Activated CD8-positive, alpha-beta memory T cell treated with anti-CD3 and anti-CD28 coated beads, Interleukin-2, amount 50 U/mL, for 1 hour (primary cell): ENCODE results near the gene RGS7BP.

Experiments used
- DNase-seq: peaks from one replicate; pipeline ENCODE4 v3.0.0-alpha.2; 2020; ENCODE audit errors: extremely low read depth

RGS7BP gene

GRCh38 chr5:64632251-64632650, 126.4 kb downstream of the RGS7BP start:
- no peak for DNase-seq

- no peak for DNase-seq
Observed at GRCh38 chr5:64634997-64635686, 129.3 kb downstream of the RGS7BP start.

- DNase-seq: no peak
Observed at GRCh38 chr5:64637144-64637543, 131.3 kb downstream of the RGS7BP start.

- no peak for DNase-seq
Observed at GRCh38 chr5:64637837-64638443, 132.1 kb downstream of the RGS7BP start.

GRCh38 chr5:64644831-64645230, 139.0 kb downstream of the RGS7BP start:
- no peak for DNase-seq

- no peak for DNase-seq
Observed at GRCh38 chr5:64646169-64646568, 140.4 kb downstream of the RGS7BP start.

GRCh38 chr5:64649512-64649911, 143.7 kb downstream of the RGS7BP start:
- DNase-seq: no peak

- no peak for DNase-seq
Observed at GRCh38 chr5:64653766-64654560, 148.1 kb downstream of the RGS7BP start.

GRCh38 chr5:64654561-64654938, 148.7 kb downstream of the RGS7BP start:
- DNase-seq: no peak

GRCh38 chr5:64655596-64655995, 149.8 kb downstream of the RGS7BP start:
- DNase-seq: no peak

- no peak for DNase-seq
Observed at GRCh38 chr5:64659289-64659688, 153.5 kb downstream of the RGS7BP start.
